NCI-H446 treated with DMSO at 0.1 percent for 48 hours (cell line): ENCODE results near the gene IL12RB2.

Experiments
- DNase-seq: peaks from one replicate; lab custom pipeline; 2025; lab: John Stamatoyannopoulos, UW

The IL12RB2 gene

GRCh38 chr1:67348586-67349252, 41.0 kb downstream of the IL12RB2 start:
- no peak for DNase-seq

GRCh38 chr1:67350783-67351182, 43.1 kb downstream of the IL12RB2 start:
- no peak for DNase-seq

DNA sequence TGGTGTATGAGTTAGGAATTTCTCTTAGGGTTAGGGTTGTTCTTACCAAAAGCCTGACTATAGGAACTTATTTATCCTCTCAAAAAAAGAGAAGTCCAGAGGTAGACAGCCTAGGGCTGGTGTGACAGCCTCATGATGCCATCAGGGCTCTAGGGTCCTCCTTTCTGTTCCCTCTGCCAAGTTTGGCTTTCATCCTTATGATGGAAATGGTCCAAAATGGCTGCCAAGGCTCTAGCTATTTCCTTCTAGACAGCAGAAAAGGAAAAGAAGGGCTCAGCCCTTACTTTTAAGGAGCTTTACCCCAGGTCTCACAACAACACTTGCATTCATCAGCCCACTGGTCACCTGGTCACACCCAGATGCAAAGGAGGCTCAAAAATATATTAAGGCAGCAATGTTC, 44.5 kb downstream of the IL12RB2 start:
- peak; percentile 14 for DNase-seq

- DNase-seq: no peak
These were observed 48.2 kb downstream of the IL12RB2 start for GRCh38 chr1:67355745-67356424.

GRCh38 chr1:67359592-67359991, 51.9 kb downstream of the IL12RB2 start:
- DNase-seq: no peak

GRCh38 chr1:67361641-67362040, 54.0 kb downstream of the IL12RB2 start:
- DNase-seq: no peak

DNA sequence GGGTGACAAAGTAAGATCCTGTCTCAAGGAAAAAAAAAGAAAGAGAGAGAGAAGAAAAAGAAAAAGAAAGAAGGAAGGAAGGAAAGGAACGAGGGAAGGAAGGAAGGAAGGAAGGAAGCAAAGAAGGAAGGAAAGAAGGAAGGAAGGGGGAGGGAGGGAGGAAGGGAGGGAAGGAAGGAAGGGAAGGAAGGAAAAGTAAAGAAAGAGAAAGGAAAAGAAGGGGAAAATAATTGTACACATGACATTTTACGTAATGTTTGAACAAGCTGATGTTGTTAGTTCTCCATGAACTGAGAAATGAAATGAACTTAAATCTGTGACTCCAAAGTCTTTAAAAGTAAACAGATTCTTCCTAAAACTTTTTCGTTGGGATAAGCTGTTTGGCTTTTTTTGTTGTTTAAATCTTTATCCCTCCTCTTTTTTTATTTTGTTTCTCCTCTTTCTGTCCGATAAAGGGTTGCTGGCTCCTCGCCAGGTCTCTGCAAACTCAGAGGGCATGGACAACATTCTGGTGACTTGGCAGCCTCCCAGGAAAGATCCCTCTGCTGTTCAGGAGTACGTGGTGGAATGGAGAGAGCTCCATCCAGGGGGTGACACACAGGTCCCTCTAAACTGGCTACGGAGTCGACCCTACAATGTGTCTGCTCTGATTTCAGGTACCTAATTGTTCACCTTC, 59.8 kb downstream of the IL12RB2 start:
- DNase-seq: peak; percentile 29

GRCh38 chr1:67368046-67368514, 60.4 kb downstream of the IL12RB2 start:
- DNase-seq: no peak

- no peak for DNase-seq
These were observed 63.4 kb downstream of the IL12RB2 start for GRCh38 chr1:67371043-67371442.

DNA sequence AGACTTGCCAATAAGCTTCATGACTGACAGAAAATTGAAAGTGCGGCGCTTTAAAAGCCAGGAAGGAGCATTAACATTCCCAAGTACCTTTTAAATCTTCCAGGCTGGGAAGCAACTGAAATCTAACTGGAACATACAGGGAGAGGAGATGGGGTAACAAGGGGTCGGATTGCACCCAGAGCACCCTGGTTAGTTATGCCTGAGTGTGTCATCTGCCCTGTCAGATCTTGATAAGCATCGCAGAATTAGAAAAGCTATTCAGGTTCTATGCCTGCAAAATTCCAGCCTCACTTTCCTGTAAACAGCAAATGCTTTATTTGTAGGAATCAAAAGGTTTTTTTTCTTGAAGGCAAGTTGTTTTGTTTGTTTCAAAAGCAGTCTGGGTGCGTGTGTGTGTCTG, 64.0 kb downstream of the IL12RB2 start:
- DNase-seq: no peak

DNA sequence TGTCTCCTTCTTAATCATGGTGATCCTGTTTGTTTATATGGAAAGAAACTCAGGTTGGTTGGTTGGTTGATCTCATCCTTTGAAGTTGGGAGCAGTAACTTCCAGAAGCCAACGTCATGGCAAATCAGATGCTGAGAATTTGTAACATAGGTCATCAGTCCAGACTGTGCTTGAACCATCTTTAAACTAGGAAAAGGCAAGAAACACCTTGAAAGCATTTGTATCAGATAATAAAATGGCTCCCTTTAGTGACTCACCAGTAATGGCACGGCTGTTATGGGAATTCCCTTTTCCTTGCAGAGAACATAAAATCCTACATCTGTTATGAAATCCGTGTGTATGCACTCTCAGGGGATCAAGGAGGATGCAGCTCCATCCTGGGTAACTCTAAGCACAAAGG, 64.5 kb downstream of the IL12RB2 start:
- DNase-seq: no peak

DNA sequence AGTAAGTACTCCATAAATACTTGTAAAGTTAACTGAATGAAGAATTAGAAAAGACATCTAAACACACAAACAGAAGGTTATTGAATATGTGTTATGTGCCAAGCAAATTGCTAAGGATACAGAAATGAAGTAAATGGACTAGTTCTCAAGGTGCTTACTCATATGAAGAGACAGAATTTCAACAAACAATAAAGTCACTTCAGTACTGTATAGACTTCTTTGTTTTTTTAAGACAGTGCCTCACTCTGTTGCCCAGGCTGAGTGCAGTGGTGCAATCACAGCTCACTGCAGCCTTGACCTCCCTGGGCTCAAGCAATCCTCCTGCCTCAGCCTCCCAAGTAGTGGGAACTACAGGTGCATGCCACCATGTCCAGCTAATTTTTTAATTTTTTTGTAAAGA, 65.2 kb downstream of the IL12RB2 start:
- no peak for DNase-seq

DNA sequence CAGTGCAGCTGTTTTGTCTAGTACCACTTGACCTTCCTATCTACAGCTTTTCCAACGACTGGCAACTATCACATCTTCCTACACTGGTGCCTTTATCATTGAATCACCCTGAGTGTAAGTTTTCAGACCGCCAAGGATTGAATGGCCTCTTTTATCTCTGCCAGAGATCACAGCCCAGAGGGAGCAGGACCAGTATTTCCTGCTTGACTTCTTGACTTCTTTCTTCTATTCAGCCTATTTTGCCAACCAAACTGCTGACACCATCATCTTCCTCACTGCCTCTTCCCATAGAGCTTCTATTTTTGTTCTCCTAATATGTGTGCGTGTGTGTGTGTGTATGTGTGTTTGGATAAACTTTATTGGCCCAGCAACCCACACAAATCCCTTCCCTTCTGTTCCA, 68.7 kb downstream of the IL12RB2 start:
- no peak for DNase-seq

GRCh38 chr1:67377253-67377652, 69.6 kb downstream of the IL12RB2 start:
- no peak for DNase-seq

DNA sequence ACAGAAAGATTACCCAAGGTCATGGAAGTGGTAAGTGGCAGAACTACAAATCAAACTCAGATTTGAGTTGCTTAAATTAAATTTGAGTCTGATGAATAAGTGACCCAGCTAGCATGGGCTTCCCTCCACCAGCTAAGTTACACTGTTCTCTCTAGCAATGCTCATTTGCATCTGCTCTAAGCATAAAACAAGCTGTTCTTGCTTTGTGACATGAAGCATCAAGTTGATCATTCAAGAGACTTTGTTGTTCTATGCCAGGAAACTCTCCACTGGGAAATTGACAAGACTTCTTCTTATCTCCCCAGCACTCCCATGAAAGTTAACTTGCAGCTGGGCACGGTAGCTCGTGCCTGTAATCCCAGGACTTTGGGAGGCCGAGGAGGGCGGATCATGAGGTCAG, 73.5 kb downstream of the IL12RB2 start:
- DNase-seq: no peak

DNA sequence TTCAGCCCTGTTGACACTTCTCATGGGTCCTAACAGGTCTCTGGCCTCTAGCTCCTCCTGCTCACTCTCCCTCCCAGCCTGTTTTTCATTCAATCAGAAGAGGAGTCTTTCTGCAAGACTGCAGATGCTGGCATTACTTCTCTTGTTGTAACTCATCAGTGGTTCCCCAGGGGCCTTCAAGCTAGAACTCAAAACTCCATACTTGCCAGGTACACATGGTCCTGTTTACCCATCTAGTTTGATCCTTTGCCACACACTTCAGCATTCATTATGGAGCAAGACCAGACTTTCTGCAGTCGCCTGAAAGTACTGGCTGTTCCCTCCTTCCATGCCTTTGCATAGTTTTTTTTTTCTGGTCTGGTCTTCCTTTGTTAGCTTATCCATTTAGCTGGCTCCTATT, 74.6 kb downstream of the IL12RB2 start:
- DNase-seq: peak; percentile 78

GRCh38 chr1:67383999-67384638, 76.4 kb downstream of the IL12RB2 start:
- no peak for DNase-seq

GRCh38 chr1:67390041-67390887, 82.6 kb downstream of the IL12RB2 start:
- DNase-seq: no peak

DNA sequence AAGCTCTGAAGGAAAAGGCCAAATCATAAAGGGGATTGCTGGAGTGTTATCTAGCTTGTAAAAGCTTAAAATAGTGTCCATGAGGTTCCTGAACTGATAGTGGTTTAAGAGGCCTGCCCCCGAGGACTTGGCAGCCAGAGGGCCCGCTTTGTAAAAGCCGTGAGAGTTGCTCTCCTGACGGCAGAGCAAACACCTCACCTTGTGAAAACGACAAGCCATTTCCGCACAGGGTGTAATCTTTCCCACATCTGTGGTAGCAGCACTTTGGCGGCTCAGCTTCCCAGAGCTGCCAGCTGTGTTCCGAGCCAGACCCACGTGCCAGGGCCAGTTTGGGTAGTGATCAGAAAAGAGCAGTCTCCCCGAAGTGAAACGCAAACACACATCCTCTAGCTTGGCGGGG, 85.6 kb downstream of the IL12RB2 start:
- no peak for DNase-seq

- DNase-seq: no peak
These were observed 86.1 kb downstream of the IL12RB2 start for GRCh38 chr1:67393737-67394136.

DNA sequence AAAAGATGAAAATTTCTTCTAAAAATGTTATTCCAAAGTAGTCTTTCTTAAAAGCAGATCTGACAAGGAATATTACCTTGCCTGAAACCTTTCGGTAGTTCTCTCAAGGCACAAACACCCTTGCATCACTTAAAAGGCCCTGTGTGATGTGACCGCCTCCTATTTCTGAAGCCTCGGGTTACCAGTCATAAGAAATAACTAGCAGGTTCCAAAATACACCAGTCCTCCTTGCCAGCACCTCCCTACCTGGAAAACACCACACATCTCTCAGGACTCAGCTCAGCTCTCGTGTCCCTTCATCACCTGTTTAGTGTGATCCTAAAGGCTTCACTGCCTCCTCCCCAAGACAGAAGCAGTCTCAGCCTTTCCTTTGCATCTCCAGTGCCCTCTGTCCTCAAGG, 86.9 kb downstream of the IL12RB2 start:
- no peak for DNase-seq
